A549 (cell line): ENCODE results near the gene CBFA2T2. TPM values are rescaled to one million over a fixed set of nuclear protein-coding genes. Genes with fewer than 3 reads are reported as not detected.

Experiments
- ATAC-seq, 2 experiments: fragments of 200-7000 bp in 1 of 2; fragments of >200 bp in 1 of 2; cut with Nextera tagmentation in 1 of 2; cut with Tn5 transposase in 1 of 2; 3 replicates each; pipeline versions ENCODE4 v1.8.0 to v1.9.1; 2018 to 2020; ENCODE audit warnings: mild to moderate bottlenecking in 1 of 2, moderate library complexity in 1 of 2
- CTCF ChIA-PET: fragments of 300-600 bp; sonication (Branson Sonifier 250); formaldehyde crosslinking; extraction: SDS; loops from one replicate; lab custom pipeline; 2021; ENCODE audit warnings: antibody characterized with exemption, inconsistent platforms; lab: Yijun Ruan, JAX
- POLR2A ChIA-PET: fragments of 350-600 bp; formaldehyde crosslinking; extraction: SDS; loops from one replicate; lab custom pipeline; 2021; ENCODE audit warnings: antibody characterized with exemption, inconsistent platforms; lab: Yijun Ruan, JAX
- DNase-seq, 2 experiments: peaks; one replicate each; pipeline versions ENCODE4 v3.0.0 to v3.0.0-alpha.2; 2011 to 2016; ENCODE audit warnings: low read depth in 1 of 2, low spot score in 1 of 2
- FAIRE-seq: peaks from 2 replicates; lab custom pipeline; 2011; peaks lifted over from hg19 to GRCh38; lab: Jason Lieb, UNC
- H3K27ac ChIP-seq, 2 experiments: fragments of >200 bp; sonication (Bioruptor Twin); formaldehyde crosslinking; 3 replicates each; pipeline ENCODE4 v1.5.1; 2016 to 2017
- H3K4me1 ChIP-seq: fragments of >200 bp; sonication (Bioruptor Twin); formaldehyde crosslinking; 3 replicates; pipeline ENCODE4 v1.6.1; 2016
- H3K4me2 ChIP-seq: fragments of >200 bp; sonication (Bioruptor Twin); formaldehyde crosslinking; 3 replicates; pipeline ENCODE4 v1.6.1; 2016
- H3K4me3 ChIP-seq: fragments of >200 bp; sonication (Bioruptor Twin); formaldehyde crosslinking; 3 replicates; pipeline ENCODE4 v1.5.1; 2016
- H3K9me3 ChIP-seq: fragments of >200 bp; sonication (Bioruptor Twin); formaldehyde crosslinking; 3 replicates; pipeline ENCODE4 v1.6.1; 2016
- ATOH8 ChIP-seq: fragments of 250-450 bp; sonication (Bioruptor Pico); IDR thresholded peaks from 2 replicates; pipeline ENCODE4 v1.5.0; 2020; ENCODE audit warnings: low read depth, mild to moderate bottlenecking, moderate library complexity
- CBX2 ChIP-seq: fragments of 200-600 bp; sonication (generic); IDR thresholded peaks from 2 replicates; pipeline ENCODE4 v1.6.1; 2016; ENCODE audit warnings: low read depth, mild to moderate bottlenecking, borderline replicate concordance
- EHF ChIP-seq: fragments of 250-450 bp; sonication (Bioruptor Pico); IDR thresholded peaks from 2 replicates; pipeline ENCODE4 v1.5.0; 2020; ENCODE audit warnings: mild to moderate bottlenecking
- FOXS1 ChIP-seq: fragments of 250-450 bp; sonication (Bioruptor Pico); IDR thresholded peaks from 2 replicates; pipeline ENCODE4 v1.5.0; 2020; ENCODE audit warnings: mild to moderate bottlenecking, moderate library complexity
- HDAC2 ChIP-seq: fragments of 200-600 bp; sonication (generic); IDR thresholded peaks from 2 replicates; pipeline ENCODE4 v1.6.1; 2016
- HOXA7 ChIP-seq: fragments of 250-450 bp; sonication (Bioruptor Pico); IDR thresholded peaks from 2 replicates; pipeline ENCODE4 v1.5.0; 2020; ENCODE audit warnings: mild to moderate bottlenecking, moderate library complexity
- HOXB13 ChIP-seq: fragments of 250-450 bp; sonication (Bioruptor Pico); IDR thresholded peaks from 2 replicates; pipeline ENCODE4 v1.5.0; 2020; ENCODE audit warnings: low read depth, mild to moderate bottlenecking, moderate library complexity
- JUN ChIP-seq, 2 experiments: fragments of >200 bp; sonication (Bioruptor Twin); formaldehyde crosslinking; IDR thresholded peaks; 2 replicates in 1 of 2; 3 replicates in 1 of 2; pipeline ENCODE4 v1.6.1; 2016 to 2017
- JUNB ChIP-seq: fragments of >200 bp; sonication (Bioruptor Twin); formaldehyde crosslinking; IDR thresholded peaks from 2 replicates; pipeline ENCODE4 v1.6.1; 2016
- MAFK ChIP-seq: fragments of 450-650 bp; IDR thresholded peaks from 2 replicates; pipeline ENCODE4 v1.6.1; 2014; ENCODE audit not compliant: partially characterized antibody
- MAX ChIP-seq: IDR thresholded peaks from 2 replicates; pipeline ENCODE4 v1.6.1; 2012
- MYC ChIP-seq: IDR thresholded peaks from 2 replicates; pipeline ENCODE4 v1.6.1; 2012; ENCODE audit warnings: mild to moderate bottlenecking, inconsistent platforms, low read length, improper control_type of control experiment, borderline replicate concordance
- NFE2L2 ChIP-seq: fragments of 150-350 bp; conservative IDR thresholded peaks from 2 replicates; pipeline ENCODE4 v1.6.1; 2014; ENCODE audit warnings: low read length
- PBX3 ChIP-seq: IDR thresholded peaks from 2 replicates; pipeline ENCODE4 v1.6.1; 2012
- PHF8 ChIP-seq: fragments of 200-600 bp; sonication (generic); IDR thresholded peaks from 2 replicates; pipeline ENCODE4 v1.6.1; 2016; ENCODE audit warnings: low read depth, mild to moderate bottlenecking, antibody characterized with exemption, moderate library complexity, borderline replicate concordance
- RAD21 ChIP-seq, 2 experiments: fragments of >200 bp in 1 of 2; sonication (Bioruptor Twin) in 1 of 2; formaldehyde crosslinking in 1 of 2; IDR thresholded peaks in 1 of 2; conservative IDR thresholded peaks in 1 of 2; 2 replicates in 1 of 2; 3 replicates in 1 of 2; pipeline ENCODE4 v1.6.1; 2012 to 2018; ENCODE audit warnings: inconsistent platforms in 1 of 2
- RNF2 ChIP-seq: fragments of 200-600 bp; sonication (generic); IDR thresholded peaks from 2 replicates; pipeline ENCODE4 v1.6.1; 2016; ENCODE audit warnings: low read depth, mild to moderate bottlenecking, antibody characterized with exemption, moderate library complexity, borderline replicate concordance
- SREBF2 ChIP-seq: fragments of 450-650 bp; IDR thresholded peaks from 2 replicates; pipeline ENCODE4 v1.6.1; 2014; ENCODE audit warnings: mild to moderate bottlenecking, moderate library complexity
- TFCP2L1 ChIP-seq: fragments of 250-450 bp; sonication (Bioruptor Pico); IDR thresholded peaks from 2 replicates; pipeline ENCODE4 v1.5.0; 2021; ENCODE audit warnings: mild to moderate bottlenecking
- ZFP36 ChIP-seq: fragments of 450-650 bp; IDR thresholded peaks from 2 replicates; pipeline ENCODE4 v1.6.1; 2014; ENCODE audit warnings: borderline replicate concordance; ENCODE audit not compliant: partially characterized antibody
- ZNF302 ChIP-seq: fragments of 250-450 bp; sonication (Bioruptor Pico); IDR thresholded peaks from 2 replicates; pipeline ENCODE4 v1.9.0; 2021; ENCODE audit warnings: inconsistent platforms, mild to moderate bottlenecking, moderate library complexity
- ZSCAN20 ChIP-seq: fragments of 250-450 bp; sonication (Bioruptor Pico); IDR thresholded peaks from 2 replicates; pipeline ENCODE4 v1.8.0; 2022; ENCODE audit warnings: mild to moderate bottlenecking, moderate library complexity
- WGBS: methylation state at CpG from one replicate; pipeline ENCODE4 v1.1.6; 2017; ENCODE audit errors: missing lambda C conversion rate; 5-methylcytosine and 5-hydroxymethylcytosine counted together
- polyA plus RNA-seq, 4 experiments: library from polyadenylated mRNA; depleted of rRNA in 3 of 4; stranded (reverse); fragments of >200 nt; fragmentation: RNase III in 1 of 4; extraction: RNeasy Plus Mini Kit Qiagen cat#74134 plus additional on column Dnase treatment in 1 of 4; gene quantifications; 2 replicates in 3 of 4; 3 replicates in 1 of 4; pipeline ENCODE4 v1.2.3, GENCODE V29; 2011 to 2017

CBFA2T2 gene
- polyA plus RNA-seq, 2 of the 4 experiments (the other 2 are of a cell fraction): 6.8 to 9.4 TPM

GRCh38 chr20:33648396-33649004, 158.6 kb downstream of the CBFA2T2 start:
- 86% methylated on average over 14 of the region's 14 CpGs for WGBS
- H3K27ac ChIP-seq: no peak overlapping the region
- ATAC-seq: no peak
- POLR2A ChIA-PET: no interaction called here
- H3K9me3 ChIP-seq: no peaks in the 10 kb centered on the region
- H3K4me2 ChIP-seq: no peak overlapping the region
- CTCF ChIA-PET: interaction anchor here (0.7 to 3.3 kb wide), 5 partner anchors 20 to 247 kb away, joined by 3 to 15 read pairs (median 3); partner anchors contain the start of gene CDK5RAP1
- no peak overlapping the region for H3K4me3 ChIP-seq
- peaks cover 2% of the 10 kb centered on the region; the same call in 1 of the 3 replicates for H3K4me1 ChIP-seq
- no peak for DNase-seq
- TF ChIP-seq MAX: no peak
- no peak for TF ChIP-seq NFE2L2
- no peak for FAIRE-seq

GRCh38 chr20:33649201-33649681, 159.3 kb downstream of the CBFA2T2 start:
- no peak for TF ChIP-seq MAX
- no peak for TF ChIP-seq ZNF302 (CRISPR knock-in tag)
- no peak for TF ChIP-seq MYC
- TF ChIP-seq ZSCAN20 (CRISPR knock-in tag): no peak
- no peak for TF ChIP-seq HOXB13 (CRISPR knock-in tag)
- no peak for TF ChIP-seq HDAC2
- no peak for TF ChIP-seq CBX2
- no peak for TF ChIP-seq HOXA7
- no peak for TF ChIP-seq MAFK
- no peak for TF ChIP-seq EHF (CRISPR knock-in tag)
- TF ChIP-seq PBX3: no peak
- TF ChIP-seq PHF8: no peak
- peaks cover 4% of the 10 kb centered on the region; the same call in 1 of the 3 replicates for H3K4me1 ChIP-seq
- ATAC-seq (no peak), FAIRE-seq (no peak), DNase-seq (no peak)
- no peak overlapping the region for H3K27ac ChIP-seq
- no peak overlapping the region for H3K4me3 ChIP-seq
- no peak overlapping the region for H3K4me2 ChIP-seq
- WGBS: 84% methylated on average over 19 of the region's 19 CpGs
- H3K9me3 ChIP-seq: no peaks in the 10 kb centered on the region
- CTCF ChIA-PET: interaction anchor here (0.9 to 3.1 kb wide), 5 partner anchors 19 to 806 kb away, joined by 3 to 16 read pairs (median 6); partner anchors contain the start of gene CDK5RAP1
- POLR2A ChIA-PET: no interaction called here

GRCh38 chr20:33650111-33650752, 160.3 kb downstream of the CBFA2T2 start:
- ChIA-PET CTCF (interaction anchor here (0.9 to 4.8 kb wide), 4 partner anchors 8 to 807 kb away, joined by 7 to 21 read pairs (median 12); no protein-coding TSS in a partner anchor), POLR2A (no interaction called here)
- no peak for ATAC-seq
- no peak for DNase-seq
- H3K4me1 ChIP-seq: peaks cover 4% of the 10 kb centered on the region; the same call in 1 of the 3 replicates
- TF ChIP-seq HOXA7 (no peak), SREBF2 (no peak), JUNB (no peak), JUN (IDR thresholded peaks at IDR 0.05) (no peak), RAD21 (conservative IDR thresholded peaks at IDR 0.05 in 1 of 2, IDR thresholded peaks at IDR 0.05 in 1 of 2) (no peak), PBX3 (no peak), ATOH8 (no peak), RNF2 (no peak), TFCP2L1 (CRISPR knock-in tag) (no peak), FOXS1 (CRISPR knock-in tag) (no peak), ZFP36 (no peak)
- TF ChIP-seq, all 56 proteins: peak for 0
- WGBS: 86% methylated on average over 11 of the region's 11 CpGs
- no peaks in the 10 kb centered on the region for H3K9me3 ChIP-seq
- no peak overlapping the region for H3K27ac ChIP-seq
- no peak overlapping the region for H3K4me2 ChIP-seq
- no peak for FAIRE-seq
- no peak overlapping the region for H3K4me3 ChIP-seq
